Calu3 (cell line): ENCODE measurements around the gene RITA1. TPM values are rescaled to one million over a fixed set of nuclear protein-coding genes. Genes with fewer than 3 reads are reported as not detected.

Source experiments
- BruUV-seq: library from RNA; stranded (reverse); fragments of 400-500 nt; replicated peaks from 2 replicates; lab custom pipeline; 2021; lab: Mats Ljungman, UMichigan
- CTCF ChIA-PET: fragments of 300-600 bp; sonication (Branson Sonifier 250); formaldehyde crosslinking; loops from one replicate; lab custom pipeline; 2022; ENCODE audit warnings: antibody characterized with exemption; lab: Charles Lee
- DNase-seq: peaks from one replicate; pipeline ENCODE4 v3.0.0; 2022
- H3K27ac Mint-ChIP-seq: one replicate; pipeline ENCODE4 v1.8.0; 2022; ENCODE audit warnings: mixed read lengths; ENCODE audit not compliant: unreplicated experiment
- H3K27me3 Mint-ChIP-seq: one replicate; pipeline ENCODE4 v1.8.0; 2022; ENCODE audit warnings: mixed read lengths; ENCODE audit not compliant: unreplicated experiment
- H3K36me3 Mint-ChIP-seq: one replicate; pipeline ENCODE4 v1.8.0; 2022; ENCODE audit warnings: mild to moderate bottlenecking, moderate library complexity, mixed read lengths; ENCODE audit not compliant: insufficient read depth, unreplicated experiment
- H3K4me1 Mint-ChIP-seq: one replicate; pipeline ENCODE4 v1.8.0; 2022; ENCODE audit warnings: mild to moderate bottlenecking, low read depth, mixed read lengths; ENCODE audit not compliant: unreplicated experiment
- H3K4me3 Mint-ChIP-seq: one replicate; pipeline ENCODE4 v1.8.0; 2022; ENCODE audit warnings: mild to moderate bottlenecking, low read depth, moderate library complexity, mixed read lengths; ENCODE audit not compliant: unreplicated experiment
- H3K9me3 Mint-ChIP-seq: one replicate; pipeline ENCODE4 v1.8.0; 2022; ENCODE audit warnings: low read depth, mixed read lengths; ENCODE audit not compliant: unreplicated experiment
- intact Hi-C: fragments of 100-400 bp; cut with micrococcal nuclease; formaldehyde crosslinking; loops from one replicate; pipeline ENCODE4 v1.10.0; 2022; ENCODE audit not compliant: unreplicated experiment
- total RNA-seq: library from RNA; stranded (reverse); gene quantifications from 2 replicates; pipeline ENCODE4 v1.2.3, GENCODE V29; 2022
- TF ChIP-seq, protein P1 (sequence below): fragments of 200-600 bp; IDR thresholded peaks from one replicate; pipeline ENCODE4 v1.8.0; 2022; ENCODE audit warnings: antibody characterized with exemption; ENCODE audit not compliant: unreplicated experiment

RITA1 gene
- total RNA-seq, 1 experiment from 2014 or later = 27.4 TPM

DNA sequence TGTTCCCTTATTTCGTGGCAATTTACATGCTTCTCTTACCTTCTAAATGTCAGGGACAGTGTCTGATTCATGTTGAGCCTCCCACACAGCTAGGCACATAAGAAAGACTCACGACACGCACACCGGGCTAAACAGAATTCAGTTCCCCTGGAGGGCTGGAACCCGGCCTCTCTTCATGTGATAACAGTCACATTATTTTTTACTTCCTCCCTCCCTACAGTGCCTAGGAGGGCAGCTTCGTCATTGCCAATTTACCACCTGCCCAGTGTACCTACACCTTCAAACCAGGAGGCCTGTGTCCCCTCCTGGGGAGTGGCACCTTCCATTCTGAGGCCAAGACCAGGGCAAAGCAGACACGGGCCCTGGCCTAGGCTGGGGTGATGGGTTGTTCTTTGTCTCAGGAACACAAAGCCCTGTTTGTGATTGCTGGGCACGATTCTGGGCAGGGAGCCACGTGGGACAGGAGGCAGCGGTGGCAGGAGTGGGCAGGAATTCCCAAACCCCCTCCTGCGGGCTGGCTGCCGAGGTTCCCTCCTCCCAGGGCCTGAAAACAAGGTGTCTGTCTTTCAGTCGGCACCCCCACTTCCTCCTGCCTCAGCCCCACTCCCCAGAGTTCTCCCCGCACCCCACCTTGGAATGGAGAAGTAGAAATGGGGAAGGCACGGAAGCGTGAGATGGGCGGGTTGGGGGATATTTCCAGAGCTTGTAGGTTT lies 43.2 kb upstream of the RITA1 start:
- Mint-ChIP-seq H3K27me3 (no peaks in the 10 kb centered on the region), H3K4me3 (peak overlapping the region; percentile 58), H3K36me3 (peaks cover 10% of the 10 kb centered on the region), H3K9me3 (no peaks in the 10 kb centered on the region), H3K27ac (peak overlapping the region; percentile 99), H3K4me1 (peaks cover 44% of the 10 kb centered on the region)
- CTCF ChIA-PET = interaction anchor here (0.6 to 1.7 kb wide), 3 partner anchors 11 to 44 kb away, joined by 3 to 13 read pairs (median 3); no protein-coding TSS in a partner anchor
- BruUV-seq = no TSS peak
- TF ChIP-seq, protein P1, sequence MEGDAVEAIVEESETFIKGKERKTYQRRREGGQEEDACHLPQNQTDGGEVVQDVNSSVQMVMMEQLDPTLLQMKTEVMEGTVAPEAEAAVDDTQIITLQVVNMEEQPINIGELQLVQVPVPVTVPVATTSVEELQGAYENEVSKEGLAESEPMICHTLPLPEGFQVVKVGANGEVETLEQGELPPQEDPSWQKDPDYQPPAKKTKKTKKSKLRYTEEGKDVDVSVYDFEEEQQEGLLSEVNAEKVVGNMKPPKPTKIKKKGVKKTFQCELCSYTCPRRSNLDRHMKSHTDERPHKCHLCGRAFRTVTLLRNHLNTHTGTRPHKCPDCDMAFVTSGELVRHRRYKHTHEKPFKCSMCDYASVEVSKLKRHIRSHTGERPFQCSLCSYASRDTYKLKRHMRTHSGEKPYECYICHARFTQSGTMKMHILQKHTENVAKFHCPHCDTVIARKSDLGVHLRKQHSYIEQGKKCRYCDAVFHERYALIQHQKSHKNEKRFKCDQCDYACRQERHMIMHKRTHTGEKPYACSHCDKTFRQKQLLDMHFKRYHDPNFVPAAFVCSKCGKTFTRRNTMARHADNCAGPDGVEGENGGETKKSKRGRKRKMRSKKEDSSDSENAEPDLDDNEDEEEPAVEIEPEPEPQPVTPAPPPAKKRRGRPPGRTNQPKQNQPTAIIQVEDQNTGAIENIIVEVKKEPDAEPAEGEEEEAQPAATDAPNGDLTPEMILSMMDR = no peak
- intact Hi-C loops = no loop called here
- peak; percentile 97 for DNase-seq

DNA sequence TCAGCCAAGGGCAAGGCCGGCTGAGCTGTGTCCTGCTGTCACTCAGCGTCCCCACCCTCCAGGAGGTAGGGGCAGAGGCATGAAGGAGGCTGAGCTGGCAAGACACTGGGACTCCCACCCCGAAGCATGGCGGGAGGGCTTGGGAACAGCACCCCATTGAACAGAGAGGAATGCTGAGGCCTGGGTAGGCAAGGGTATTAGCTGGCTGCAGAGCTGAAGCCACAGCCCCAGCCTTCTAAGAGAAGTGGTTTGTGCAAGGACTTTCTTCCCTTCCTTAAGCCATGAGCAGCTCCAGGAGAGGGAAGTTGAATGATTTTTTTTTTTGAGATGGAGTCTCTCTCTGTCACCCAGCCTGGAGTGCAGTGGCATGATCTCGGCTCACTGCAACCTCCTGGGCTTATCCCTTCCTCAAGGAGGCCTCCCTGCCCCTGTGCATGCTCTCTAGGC lies 42.6 kb upstream of the RITA1 start:
- H3K4me1 Mint-ChIP-seq = peaks cover 44% of the 10 kb centered on the region
- TF ChIP-seq, protein P1 = no peak
- peak overlapping the region; percentile 58 for H3K4me3 Mint-ChIP-seq
- intact Hi-C loops = no loop called here
- DNase-seq = no peak
- peaks cover 10% of the 10 kb centered on the region for H3K36me3 Mint-ChIP-seq
- BruUV-seq = no TSS peak
- H3K27ac Mint-ChIP-seq = peak overlapping the region; percentile 99
- CTCF ChIA-PET = interaction anchor here (1.1 to 1.7 kb wide), 2 partner anchors 10 to 35 kb away, joined by 3 to 13 read pairs; no protein-coding TSS in a partner anchor
- H3K9me3 Mint-ChIP-seq = no peaks in the 10 kb centered on the region
- H3K27me3 Mint-ChIP-seq = no peaks in the 10 kb centered on the region

DNA sequence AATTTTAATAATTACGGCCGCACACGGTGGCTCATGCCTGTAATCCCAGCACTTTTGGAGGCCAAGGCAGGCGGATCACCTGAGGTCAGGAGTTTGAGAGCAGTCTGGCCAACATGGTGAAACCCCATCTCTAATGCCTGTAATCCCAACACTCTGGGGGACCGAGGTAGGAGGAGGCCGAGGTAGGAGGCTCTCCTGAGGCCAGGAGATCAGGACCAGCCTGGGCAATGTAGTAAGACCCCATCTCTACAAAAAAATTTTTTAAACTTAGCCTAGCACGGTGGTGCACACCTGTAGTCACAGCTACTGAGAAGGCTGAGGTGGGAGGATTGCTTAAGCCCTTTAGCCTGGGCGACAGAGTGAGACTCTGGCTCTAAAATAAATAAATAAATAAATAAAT lies 41.6 kb upstream of the RITA1 start:
- intact Hi-C loops = no loop called here
- peaks cover 44% of the 10 kb centered on the region for H3K4me1 Mint-ChIP-seq
- TF ChIP-seq, protein P1 = no peak
- no peaks in the 10 kb centered on the region for H3K27me3 Mint-ChIP-seq
- no peaks in the 10 kb centered on the region for H3K9me3 Mint-ChIP-seq
- DNase-seq = no peak
- CTCF ChIA-PET = no interaction called here
- BruUV-seq = no TSS peak
- H3K36me3 Mint-ChIP-seq = peaks cover 10% of the 10 kb centered on the region
- no peak overlapping the region for H3K4me3 Mint-ChIP-seq
- H3K27ac Mint-ChIP-seq = no peak overlapping the region

DNA sequence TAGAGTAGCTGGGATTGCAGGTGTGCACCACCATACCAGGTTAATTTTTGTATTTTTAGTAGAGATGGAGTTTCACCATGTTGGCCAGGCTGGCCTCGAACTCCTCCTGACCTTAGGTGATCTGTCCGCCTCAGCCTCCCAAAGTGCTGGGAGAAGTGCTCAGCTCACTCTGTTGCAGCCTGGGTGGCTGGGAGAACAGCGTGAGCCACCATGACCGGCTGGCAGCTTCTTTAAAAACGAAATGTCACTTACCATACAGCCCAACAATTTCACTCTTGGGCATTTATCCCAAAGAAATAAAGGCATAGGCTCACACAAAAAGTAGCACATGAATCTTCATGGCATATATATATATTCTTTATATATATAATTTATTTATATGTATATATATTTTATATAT lies 40.7 kb upstream of the RITA1 start:
- Mint-ChIP-seq H3K27me3 (no peaks in the 10 kb centered on the region), H3K4me1 (peaks cover 44% of the 10 kb centered on the region), H3K27ac (no peak overlapping the region), H3K36me3 (peaks cover 15% of the 10 kb centered on the region), H3K9me3 (no peaks in the 10 kb centered on the region), H3K4me3 (no peak overlapping the region)
- CTCF ChIA-PET = interaction anchor here (0.7 kb wide), 1 partner anchor 152 kb away, joined by 4 read pairs; no protein-coding TSS in a partner anchor
- no peak for DNase-seq
- intact Hi-C loops = no loop called here
- TF ChIP-seq, protein P1 = no peak
- no TSS peak for BruUV-seq
